SU-DHL-6 (cell line): ENCODE measurements around the gene BANF2.

Source experiments
- H2AFZ ChIP-seq: fragments of 200-600 bp; sonication (generic); 2 replicates; pipeline ENCODE4 v1.6.1; 2014; ENCODE audit warnings: low read depth, mild to moderate bottlenecking, moderate library complexity, mixed read lengths, antibody characterized with exemption, low read length; ENCODE audit not compliant: severe bottlenecking
- H3F3A ChIP-seq: fragments of 200-600 bp; shearing (Covaris generic); 2 replicates; pipeline ENCODE4 v1.6.0; 2016; ENCODE audit warnings: antibody characterized with exemption, mild to moderate bottlenecking; ENCODE audit not compliant: insufficient read depth
- H3K27ac ChIP-seq: fragments of 200-600 bp; sonication (generic); 2 replicates; pipeline ENCODE4 v1.5.1; 2016; ENCODE audit warnings: low read depth, mild to moderate bottlenecking, low read length, moderate library complexity, mixed read lengths
- H3K27me3 ChIP-seq: fragments of 200-600 bp; sonication (generic), shearing (Covaris generic); 2 replicates; pipeline ENCODE4 v1.6.0; 2014; ENCODE audit warnings: mild to moderate bottlenecking, low read length
- H3K36me3 ChIP-seq: fragments of 200-600 bp; sonication (generic); 2 replicates; pipeline ENCODE4 v1.6.1; 2014; ENCODE audit warnings: mild to moderate bottlenecking, low read length, mixed read lengths
- H3K4me2 ChIP-seq: fragments of 300-600, 200-600 bp; shearing (Covaris generic), sonication (generic); 2 replicates; pipeline ENCODE4 v1.6.0; 2014; ENCODE audit warnings: low read length, low read depth, mild to moderate bottlenecking; ENCODE audit not compliant: poor library complexity, severe bottlenecking
- H3K4me3 ChIP-seq: fragments of 200-600 bp; sonication (generic); 2 replicates; pipeline ENCODE4 v1.5.1; 2014; ENCODE audit warnings: antibody characterized with exemption, low read length, mild to moderate bottlenecking, mixed read lengths; ENCODE audit not compliant: insufficient read depth, poor library complexity, severe bottlenecking
- H3K79me2 ChIP-seq: fragments of 200-600 bp; sonication (generic); 2 replicates; pipeline ENCODE4 v1.6.1; 2014; ENCODE audit warnings: mild to moderate bottlenecking, low read length, moderate library complexity; ENCODE audit not compliant: insufficient read depth
- H3K9ac ChIP-seq: fragments of 200-600 bp; sonication (generic); 2 replicates; pipeline ENCODE4 v1.7.0; 2014; ENCODE audit warnings: mild to moderate bottlenecking, low read length
- H3K9me2 ChIP-seq: fragments of 200-600 bp; sonication (generic); replicated peaks from 2 replicates; pipeline ENCODE4 v1.6.1; 2014; ENCODE audit warnings: low read length; ENCODE audit not compliant: insufficient read depth
- H3K9me3 ChIP-seq: fragments of 200-600 bp; sonication (generic); 2 replicates; pipeline ENCODE4 v1.6.1; 2014; ENCODE audit warnings: low read length, mixed read lengths; ENCODE audit not compliant: insufficient read depth
- H4K20me1 ChIP-seq: fragments of 200-600 bp; sonication (generic); 2 replicates; pipeline ENCODE4 v1.6.1; 2014; ENCODE audit warnings: low read depth, mild to moderate bottlenecking, antibody characterized with exemption, low read length, moderate library complexity, mixed read lengths
- EZH2phosphoT487 ChIP-seq: fragments of 200-600 bp; sonication (generic), shearing (Covaris generic); conservative IDR thresholded peaks from 2 replicates; pipeline ENCODE4 v1.6.1; 2018; ENCODE audit warnings: mild to moderate bottlenecking, antibody characterized with exemption, low read length, moderate library complexity, mixed read lengths
- TF ChIP-seq, protein P1 (sequence below): fragments of 200-600 bp; sonication (generic); IDR thresholded peaks from one replicate; pipeline ENCODE4 v1.5.1; 2017; ENCODE audit warnings: antibody characterized with exemption, mild to moderate bottlenecking, low read length, moderate library complexity; ENCODE audit not compliant: insufficient read depth, poor library complexity, severe bottlenecking

Gene BANF2

GRCh38 chr20:17728074-17728473 is 28.3 kb downstream of the BANF2 start:
- no peaks in the 10 kb centered on the region for H3F3A ChIP-seq
- no peak overlapping the region for H3K27ac ChIP-seq
- TF ChIP-seq, protein P1, sequence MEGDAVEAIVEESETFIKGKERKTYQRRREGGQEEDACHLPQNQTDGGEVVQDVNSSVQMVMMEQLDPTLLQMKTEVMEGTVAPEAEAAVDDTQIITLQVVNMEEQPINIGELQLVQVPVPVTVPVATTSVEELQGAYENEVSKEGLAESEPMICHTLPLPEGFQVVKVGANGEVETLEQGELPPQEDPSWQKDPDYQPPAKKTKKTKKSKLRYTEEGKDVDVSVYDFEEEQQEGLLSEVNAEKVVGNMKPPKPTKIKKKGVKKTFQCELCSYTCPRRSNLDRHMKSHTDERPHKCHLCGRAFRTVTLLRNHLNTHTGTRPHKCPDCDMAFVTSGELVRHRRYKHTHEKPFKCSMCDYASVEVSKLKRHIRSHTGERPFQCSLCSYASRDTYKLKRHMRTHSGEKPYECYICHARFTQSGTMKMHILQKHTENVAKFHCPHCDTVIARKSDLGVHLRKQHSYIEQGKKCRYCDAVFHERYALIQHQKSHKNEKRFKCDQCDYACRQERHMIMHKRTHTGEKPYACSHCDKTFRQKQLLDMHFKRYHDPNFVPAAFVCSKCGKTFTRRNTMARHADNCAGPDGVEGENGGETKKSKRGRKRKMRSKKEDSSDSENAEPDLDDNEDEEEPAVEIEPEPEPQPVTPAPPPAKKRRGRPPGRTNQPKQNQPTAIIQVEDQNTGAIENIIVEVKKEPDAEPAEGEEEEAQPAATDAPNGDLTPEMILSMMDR = no peak
- TF ChIP-seq EZH2phosphoT487 = no peak
- H3K9ac ChIP-seq = no peak overlapping the region
- no peaks in the 10 kb centered on the region for H3K36me3 ChIP-seq
- H4K20me1 ChIP-seq = no peaks in the 10 kb centered on the region
- H3K79me2 ChIP-seq = no peaks in the 10 kb centered on the region
- no peak overlapping the region for H3K4me2 ChIP-seq
- no peak overlapping the region for H2AFZ ChIP-seq
- H3K9me3 ChIP-seq = no peaks in the 10 kb centered on the region
- no peaks in the 10 kb centered on the region for H3K27me3 ChIP-seq
- H3K9me2 ChIP-seq = no peaks in the 10 kb centered on the region
- no peak overlapping the region for H3K4me3 ChIP-seq

- TF ChIP-seq, protein P1 = no peak
- no peak for TF ChIP-seq EZH2phosphoT487
- Histone ChIP-seq H4K20me1 (no peaks in the 10 kb centered on the region), H2AFZ (no peak overlapping the region), H3K4me3 (no peak overlapping the region), H3K79me2 (no peaks in the 10 kb centered on the region), H3K9ac (no peak overlapping the region), H3K27ac (no peak overlapping the region), H3K9me3 (no peaks in the 10 kb centered on the region), H3F3A (no peaks in the 10 kb centered on the region), H3K36me3 (no peaks in the 10 kb centered on the region), H3K9me2 (no peaks in the 10 kb centered on the region), H3K4me2 (no peak overlapping the region), H3K27me3 (no peaks in the 10 kb centered on the region)
Measured at GRCh38 chr20:17730071-17730470, 30.3 kb downstream of the BANF2 start.

DNA sequence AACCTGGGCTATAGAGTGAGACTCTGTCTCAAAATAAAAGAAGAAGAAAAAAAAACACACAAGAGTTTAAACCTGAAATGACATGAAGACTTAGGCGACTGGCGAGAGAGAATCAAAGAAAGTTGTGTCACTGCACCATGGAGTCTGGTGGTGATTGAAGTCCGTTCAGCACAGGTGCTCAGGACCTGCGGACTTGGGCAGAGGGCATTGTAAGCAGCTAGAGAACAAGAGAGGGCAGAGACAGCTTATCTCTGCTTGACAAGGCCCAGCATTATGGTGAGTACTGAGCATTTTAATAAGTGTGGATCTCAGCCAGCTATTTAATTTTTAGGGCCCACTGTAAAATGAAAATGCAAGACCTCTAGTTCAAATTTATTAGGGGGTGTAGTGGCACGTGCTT is 31.5 kb downstream of the BANF2 start:
- Histone ChIP-seq H2AFZ (no peak overlapping the region), H3K79me2 (no peaks in the 10 kb centered on the region), H3K9me2 (no peaks in the 10 kb centered on the region), H3K9ac (no peak overlapping the region), H3K27ac (no peak overlapping the region), H3K27me3 (no peaks in the 10 kb centered on the region), H3K4me2 (no peak overlapping the region), H4K20me1 (no peaks in the 10 kb centered on the region), H3F3A (no peaks in the 10 kb centered on the region), H3K4me3 (no peak overlapping the region), H3K36me3 (no peaks in the 10 kb centered on the region), H3K9me3 (0 out of 2 replicates have a peak, but pooled peaks cover 2% of the 10 kb centered on the region)
- TF ChIP-seq EZH2phosphoT487 = no peak
- TF ChIP-seq, protein P1 = no peak
